GM12878 (cell line): ENCODE results near the gene CNTRL. TPM values are rescaled to one million over a fixed set of nuclear protein-coding genes. Genes with fewer than 3 reads are reported as not detected.
A peak's percentile ranks its signal among the peaks of the same experiment; 100 is the strongest.

Experiments used
- ATF2 ChIP-seq: IDR thresholded peaks from 2 replicates; pipeline ENCODE4 v1.6.1; 2012; ENCODE audit warnings: low read length, inconsistent platforms
- CBX5 ChIP-seq: sonication (generic); IDR thresholded peaks from 2 replicates; pipeline ENCODE4 v1.6.1; 2016; ENCODE audit warnings: low read depth, moderate library complexity, mild to moderate bottlenecking, inconsistent platforms
- CREB1 ChIP-seq: IDR thresholded peaks from 2 replicates; pipeline ENCODE4 v1.6.1; 2012; ENCODE audit warnings: low read depth, mild to moderate bottlenecking, inconsistent platforms
- DPF2 ChIP-seq: fragments of 450-650 bp; IDR thresholded peaks from 2 replicates; pipeline ENCODE4 v1.6.1; 2017; ENCODE audit warnings: mild to moderate bottlenecking
- FOS ChIP-seq: IDR thresholded peaks from 3 replicates; pipeline ENCODE4 v1.6.1; 2011; ENCODE audit warnings: borderline replicate concordance; ENCODE audit not compliant: insufficient read length; ENCODE audit errors: extremely low read depth
- FOXM1 ChIP-seq: IDR thresholded peaks from 2 replicates; pipeline ENCODE4 v1.6.1; 2012; ENCODE audit warnings: low read depth, mild to moderate bottlenecking, inconsistent platforms, low read length, moderate library complexity
- HCFC1 ChIP-seq: fragments of 150-350 bp; IDR thresholded peaks from 2 replicates; pipeline ENCODE4 v1.6.1; 2014; ENCODE audit warnings: low read length
- HDAC2 ChIP-seq: fragments of 200-600 bp; sonication (generic); IDR thresholded peaks from 2 replicates; pipeline ENCODE4 v1.6.1; 2017
- HDGF ChIP-seq: fragments of 450-650 bp; IDR thresholded peaks from 2 replicates; pipeline ENCODE4 v1.6.1; 2016; ENCODE audit warnings: antibody characterized with exemption
- JUNB ChIP-seq: IDR thresholded peaks from 2 replicates; pipeline ENCODE4 v1.6.1; 2016; ENCODE audit warnings: antibody characterized with exemption, mild to moderate bottlenecking
- JUND ChIP-seq: IDR thresholded peaks from 2 replicates; pipeline ENCODE4 v1.6.1; 2012; ENCODE audit warnings: low read depth, mild to moderate bottlenecking, low read length, improper control_type of control experiment, moderate library complexity
- MEF2B ChIP-seq: fragments of 450-650 bp; IDR thresholded peaks from 2 replicates; pipeline ENCODE4 v1.6.1; 2018; ENCODE audit warnings: mild to moderate bottlenecking, moderate library complexity; ENCODE audit not compliant: partially characterized antibody, poor library complexity, severe bottlenecking
- MXI1 ChIP-seq: fragments of 150-350 bp; IDR thresholded peaks from 2 replicates; pipeline ENCODE4 v1.6.1; 2011; ENCODE audit warnings: low read depth, mild to moderate bottlenecking, inconsistent platforms, low read length, improper control_type of control experiment
- NFXL1 ChIP-seq: fragments of 450-650 bp; IDR thresholded peaks from 2 replicates; pipeline ENCODE4 v1.6.1; 2017; ENCODE audit warnings: antibody characterized with exemption, mild to moderate bottlenecking, borderline replicate concordance
- TCF7 ChIP-seq: IDR thresholded peaks from 2 replicates; pipeline ENCODE4 v1.6.1; 2014; ENCODE audit warnings: antibody characterized with exemption, borderline replicate concordance
- WRNIP1 ChIP-seq: IDR thresholded peaks from 2 replicates; pipeline ENCODE4 v1.6.1; 2011; ENCODE audit warnings: low read depth, low read length, improper control_type of control experiment, borderline replicate concordance
- YY1 ChIP-seq: IDR thresholded peaks from 2 replicates; pipeline ENCODE4 v1.6.1; 2011; ENCODE audit warnings: low read depth, mild to moderate bottlenecking, low read length
- ZBED1 ChIP-seq: IDR thresholded peaks from 2 replicates; pipeline ENCODE4 v1.6.1; 2016; ENCODE audit warnings: borderline replicate concordance
- ZNF217 ChIP-seq: fragments of 450-650 bp; IDR thresholded peaks from 2 replicates; pipeline ENCODE4 v1.6.1; 2017; ENCODE audit warnings: antibody characterized with exemption, mild to moderate bottlenecking
- ZZZ3 ChIP-seq: IDR thresholded peaks from 2 replicates; pipeline ENCODE4 v1.6.1; 2011; ENCODE audit warnings: low read depth; ENCODE audit not compliant: control insufficient read depth, insufficient read length
- polyA plus RNA-seq, 11 experiments: library from polyadenylated mRNA; depleted of rRNA in 4 of 11; unstranded in 6 of 11; stranded (reverse) in 5 of 11; fragments of >200 nt; fragmentation: Nextera tagmentation in 4 of 11; fragmentation: Illumina TruSeq in 1 of 11; extraction: Ambion mirVana in 4 of 11; extraction: Trizol in 1 of 11; gene quantifications; 1 replicate in 1 of 11; 2 replicates in 10 of 11; pipeline versions ENCODE4 v1.2.1 to v1.2.3, GENCODE V29; 2011 to 2016; ENCODE audit warnings: inconsistent platforms in 2 of 11, missing spikeins in 2 of 11, low read depth in 1 of 11
- total RNA-seq, 4 experiments: library from RNA; depleted of rRNA in 3 of 4; stranded (reverse); fragments of >200 nt in 3 of 4; fragmentation: Illumina TruSeq in 1 of 4; extraction: Trizol in 1 of 4; gene quantifications; 2 replicates each; pipeline versions ENCODE4 v1.2.1 to v1.2.3, GENCODE V29; 2013 to 2021
- TF ChIP-seq, protein P1 (sequence below): fragments of 450-650 bp; formaldehyde crosslinking; IDR thresholded peaks from 2 replicates; pipeline ENCODE4 v1.4.0; 2022; ENCODE audit warnings: mild to moderate bottlenecking, moderate library complexity
- TF ChIP-seq, protein P2 (sequence below), 3 experiments: IDR thresholded peaks in 2 of 3; conservative IDR thresholded peaks in 1 of 3; 2 replicates each; pipeline ENCODE4 v1.5.1; 2011; ENCODE audit warnings: low read depth in 3 of 3, low read length in 3 of 3, mild to moderate bottlenecking in 3 of 3, control low read depth in 2 of 3, moderate library complexity in 2 of 3, inconsistent platforms in 1 of 3, mixed read lengths in 1 of 3; ENCODE audit not compliant: control insufficient read depth in 2 of 3, insufficient read depth in 1 of 3; ENCODE audit errors: extremely low read depth in 1 of 3
- TF ChIP-seq, protein P3 (sequence below): fragments of 450-650 bp; IDR thresholded peaks from 2 replicates; pipeline ENCODE4 v1.6.1; 2016; ENCODE audit warnings: mild to moderate bottlenecking

The CNTRL gene
- total and polyA plus RNA-seq, 10 of the 15 experiments (the other 5 are each of a cell fraction or from before 2014, with no cell fraction given) = 20.0 to 65.4 (median 38.8) TPM

- no peak for TF ChIP-seq ZZZ3
- no peak for TF ChIP-seq FOS
- TF ChIP-seq, protein P1, sequence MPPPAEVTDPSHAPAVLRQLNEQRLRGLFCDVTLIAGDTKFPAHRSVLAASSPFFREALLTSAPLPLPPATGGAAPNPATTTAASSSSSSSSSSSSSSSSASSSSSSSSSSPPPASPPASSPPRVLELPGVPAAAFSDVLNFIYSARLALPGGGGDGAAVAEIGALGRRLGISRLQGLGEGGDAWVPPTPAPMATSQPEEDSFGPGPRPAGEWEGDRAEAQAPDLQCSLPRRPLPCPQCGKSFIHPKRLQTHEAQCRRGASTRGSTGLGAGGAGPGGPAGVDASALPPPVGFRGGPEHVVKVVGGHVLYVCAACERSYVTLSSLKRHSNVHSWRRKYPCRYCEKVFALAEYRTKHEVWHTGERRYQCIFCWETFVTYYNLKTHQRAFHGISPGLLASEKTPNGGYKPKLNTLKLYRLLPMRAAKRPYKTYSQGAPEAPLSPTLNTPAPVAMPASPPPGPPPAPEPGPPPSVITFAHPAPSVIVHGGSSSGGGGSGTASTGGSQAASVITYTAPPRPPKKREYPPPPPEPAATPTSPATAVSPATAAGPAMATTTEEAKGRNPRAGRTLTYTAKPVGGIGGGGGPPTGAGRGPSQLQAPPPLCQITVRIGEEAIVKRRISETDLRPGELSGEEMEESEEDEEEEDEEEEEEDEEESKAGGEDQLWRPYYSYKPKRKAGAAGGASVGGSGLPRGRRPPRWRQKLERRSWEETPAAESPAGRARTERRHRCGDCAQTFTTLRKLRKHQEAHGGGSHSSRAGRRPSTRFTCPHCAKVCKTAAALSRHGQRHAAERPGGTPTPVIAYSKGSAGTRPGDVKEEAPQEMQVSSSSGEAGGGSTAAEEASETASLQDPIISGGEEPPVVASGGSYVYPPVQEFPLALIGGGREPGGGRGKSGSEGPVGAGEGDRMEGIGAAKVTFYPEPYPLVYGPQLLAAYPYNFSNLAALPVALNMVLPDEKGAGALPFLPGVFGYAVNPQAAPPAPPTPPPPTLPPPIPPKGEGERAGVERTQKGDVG (CRISPR knock-in tag) = no peak
- no peak for TF ChIP-seq YY1
- TF ChIP-seq DPF2 = peak; percentile 56; the same call in 1 of the 2 replicates
- 0 out of 2 replicates have a peak, but pooled peaks have one; percentile 30 for TF ChIP-seq ATF2
- TF ChIP-seq, protein P2, sequence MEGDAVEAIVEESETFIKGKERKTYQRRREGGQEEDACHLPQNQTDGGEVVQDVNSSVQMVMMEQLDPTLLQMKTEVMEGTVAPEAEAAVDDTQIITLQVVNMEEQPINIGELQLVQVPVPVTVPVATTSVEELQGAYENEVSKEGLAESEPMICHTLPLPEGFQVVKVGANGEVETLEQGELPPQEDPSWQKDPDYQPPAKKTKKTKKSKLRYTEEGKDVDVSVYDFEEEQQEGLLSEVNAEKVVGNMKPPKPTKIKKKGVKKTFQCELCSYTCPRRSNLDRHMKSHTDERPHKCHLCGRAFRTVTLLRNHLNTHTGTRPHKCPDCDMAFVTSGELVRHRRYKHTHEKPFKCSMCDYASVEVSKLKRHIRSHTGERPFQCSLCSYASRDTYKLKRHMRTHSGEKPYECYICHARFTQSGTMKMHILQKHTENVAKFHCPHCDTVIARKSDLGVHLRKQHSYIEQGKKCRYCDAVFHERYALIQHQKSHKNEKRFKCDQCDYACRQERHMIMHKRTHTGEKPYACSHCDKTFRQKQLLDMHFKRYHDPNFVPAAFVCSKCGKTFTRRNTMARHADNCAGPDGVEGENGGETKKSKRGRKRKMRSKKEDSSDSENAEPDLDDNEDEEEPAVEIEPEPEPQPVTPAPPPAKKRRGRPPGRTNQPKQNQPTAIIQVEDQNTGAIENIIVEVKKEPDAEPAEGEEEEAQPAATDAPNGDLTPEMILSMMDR (IDR thresholded peaks at IDR 0.05 in 2 of 3, conservative IDR thresholded peaks at IDR 0.05 in 1 of 3; ENCODE audit: control insufficient read depth in 2 of 3, extremely low read depth in 1 of 3, insufficient read depth in 1 of 3, low read depth in 3 of 3, low read length in 3 of 3) = no peak; a peak in 2 of 6 replicates
- TF ChIP-seq JUND = no peak
- TF ChIP-seq HDGF = no peak
- peak; percentile 21 for TF ChIP-seq MEF2B
- TF ChIP-seq, protein P3, sequence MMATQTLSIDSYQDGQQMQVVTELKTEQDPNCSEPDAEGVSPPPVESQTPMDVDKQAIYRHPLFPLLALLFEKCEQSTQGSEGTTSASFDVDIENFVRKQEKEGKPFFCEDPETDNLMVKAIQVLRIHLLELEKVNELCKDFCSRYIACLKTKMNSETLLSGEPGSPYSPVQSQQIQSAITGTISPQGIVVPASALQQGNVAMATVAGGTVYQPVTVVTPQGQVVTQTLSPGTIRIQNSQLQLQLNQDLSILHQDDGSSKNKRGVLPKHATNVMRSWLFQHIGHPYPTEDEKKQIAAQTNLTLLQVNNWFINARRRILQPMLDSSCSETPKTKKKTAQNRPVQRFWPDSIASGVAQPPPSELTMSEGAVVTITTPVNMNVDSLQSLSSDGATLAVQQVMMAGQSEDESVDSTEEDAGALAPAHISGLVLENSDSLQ = peak; percentile 85; the same call in 1 of the 2 replicates
- TF ChIP-seq CBX5 = no peak
- peak; percentile 78 for TF ChIP-seq TCF7
- 0 out of 2 replicates have a peak, but pooled peaks have one; percentile 14 for TF ChIP-seq MXI1
- TF ChIP-seq NFXL1 = no peak
- no peak for TF ChIP-seq JUNB
- 0 out of 2 replicates have a peak, but pooled peaks have one; percentile 62 for TF ChIP-seq ZNF217
- TF ChIP-seq HDAC2 = no peak
- no peak for TF ChIP-seq HCFC1
- no peak for TF ChIP-seq FOXM1
- TF ChIP-seq CREB1 = peak; percentile 18; the same call in 1 of the 2 replicates
- TF ChIP-seq WRNIP1 = no peak
- TF ChIP-seq ZBED1 = no peak
These were observed 2.9 kb upstream of the CNTRL start (continued) for GRCh38 chr9:121071756-121072421.
